HepG2 (cell line): Measurements from ENCODE around the gene ST8SIA6. TPM values are rescaled to one million over a fixed set of nuclear protein-coding genes. Genes with fewer than 3 reads are reported as not detected.

ENCODE experiments used
- ATAC-seq: fragments of 200-7000 bp; cut with Tn5 transposase; 3 replicates; pipeline ENCODE4 v1.9.1; 2020; ENCODE audit warnings: mild to moderate bottlenecking, moderate library complexity
- BruUV-seq: library from RNA; stranded (reverse); fragments of 400-500 nt; replicated peaks from 2 replicates; lab custom pipeline; 2021; lab: Mats Ljungman, UMichigan
- CTCF ChIA-PET: fragments of 300-600 bp; formaldehyde crosslinking; extraction: SDS; loops from one replicate; lab custom pipeline; 2021; ENCODE audit warnings: low total read pairs, inconsistent platforms, low intra/inter-chr PET ratio; lab: Yijun Ruan, JAX
- POLR2A ChIA-PET: fragments of 350-600 bp; sonication (Branson Sonifier 250); formaldehyde crosslinking; loops from one replicate; lab custom pipeline; 2020; ENCODE audit warnings: antibody characterized with exemption, inconsistent platforms; lab: Yijun Ruan, JAX
- DNase-seq: peaks from one replicate; pipeline ENCODE4 v3.0.0-alpha.2; 2015; ENCODE audit warnings: low spot score
- FAIRE-seq: peaks from 3 replicates; lab custom pipeline; 2011; peaks lifted over from hg19 to GRCh38; lab: Jason Lieb, UNC
- H2AFZ ChIP-seq: one replicate; pipeline ENCODE4 v1.6.1; 2011; ENCODE audit warnings: low read length, inconsistent platforms
- H3K27ac ChIP-seq: fragments of 300-600 bp; 3 replicates; pipeline ENCODE4 v1.8.0; 2011; ENCODE audit warnings: mixed run types, mild to moderate bottlenecking, mixed read lengths, low read length, inconsistent platforms; ENCODE audit not compliant: insufficient read depth; ENCODE audit errors: extremely low read length
- H3K27me3 ChIP-seq, 2 experiments: fragments of 200-600 bp in 1 of 2; 2 replicates in 1 of 2; 3 replicates in 1 of 2; pipeline versions ENCODE4 v1.6.0 to v1.8.0; 2011; ENCODE audit warnings: low read length in 2 of 2, mild to moderate bottlenecking in 2 of 2, moderate library complexity in 2 of 2, inconsistent platforms in 1 of 2; ENCODE audit not compliant: insufficient read depth in 2 of 2, control insufficient read depth in 1 of 2
- H3K36me3 ChIP-seq, 2 experiments: fragments of 200-600 bp in 1 of 2; replicated peaks in 1 of 2; 2 replicates in 1 of 2; 3 replicates in 1 of 2; pipeline versions ENCODE4 v1.5.1 to v1.8.0; 2011; ENCODE audit warnings: low read length in 2 of 2, inconsistent platforms in 1 of 2; ENCODE audit not compliant: insufficient read depth in 2 of 2, control insufficient read depth in 1 of 2
- H3K4me1 ChIP-seq: 2 replicates; pipeline ENCODE4 v1.5.1; 2012; ENCODE audit warnings: low read length, inconsistent platforms; ENCODE audit not compliant: insufficient read depth
- H3K4me2 ChIP-seq: 2 replicates; pipeline ENCODE4 v1.6.0; 2011; ENCODE audit warnings: low read depth, low read length, inconsistent platforms
- H3K4me3 ChIP-seq, 3 experiments: fragments of 200-600 bp in 1 of 3; sonication (generic), shearing (Covaris generic) in 1 of 3; replicated peaks in 1 of 3; 2 replicates each; pipeline ENCODE4 v1.5.1; 2011 to 2016; ENCODE audit warnings: low read length in 3 of 3, inconsistent platforms in 2 of 3, low read depth in 2 of 3, mild to moderate bottlenecking in 2 of 3, control low read depth in 1 of 3, mixed read lengths in 1 of 3; ENCODE audit not compliant: insufficient read depth in 1 of 3
- H3K79me2 ChIP-seq: one replicate; pipeline ENCODE4 v1.6.1; 2011; ENCODE audit warnings: low read length, inconsistent platforms; ENCODE audit not compliant: insufficient read depth
- H3K9ac ChIP-seq: 2 replicates; pipeline ENCODE4 v1.6.0; 2011; ENCODE audit warnings: mild to moderate bottlenecking, low read depth, low read length, inconsistent platforms; ENCODE audit not compliant: insufficient read depth
- H3K9me3 ChIP-seq: 2 replicates; pipeline ENCODE4 v1.5.1; 2012; ENCODE audit warnings: mild to moderate bottlenecking, low read length
- H4K20me1 ChIP-seq: 2 replicates; pipeline ENCODE4 v1.6.0; 2011; ENCODE audit warnings: inconsistent platforms, mild to moderate bottlenecking, low read length, moderate library complexity; ENCODE audit not compliant: insufficient read depth
- ATF6 ChIP-seq: sonication (generic); formaldehyde crosslinking; conservative IDR thresholded peaks from 2 replicates; pipeline ENCODE4 v1.4.0; 2020; ENCODE audit warnings: missing genetic modification reagents
- CEBPG ChIP-seq: IDR thresholded peaks from 2 replicates; pipeline ENCODE4 v1.6.1; 2016
- NFE2L2 ChIP-seq: fragments of 150-350 bp; IDR thresholded peaks from 2 replicates; pipeline ENCODE4 v1.6.1; 2014; ENCODE audit warnings: low read length
- PHF20 ChIP-seq: sonication (generic); formaldehyde crosslinking; IDR thresholded peaks from 2 replicates; pipeline ENCODE4 v1.5.0; 2020; ENCODE audit warnings: mild to moderate bottlenecking, missing genetic modification reagents
- SMAD9 ChIP-seq: sonication (generic); formaldehyde crosslinking; IDR thresholded peaks from 2 replicates; pipeline ENCODE4 v1.5.1; 2020; ENCODE audit warnings: mild to moderate bottlenecking, missing genetic modification reagents
- STAT6 ChIP-seq: sonication (generic); formaldehyde crosslinking; IDR thresholded peaks from 2 replicates; pipeline ENCODE4 v1.4.0; 2020; ENCODE audit warnings: missing genetic modification reagents, mild to moderate bottlenecking, borderline replicate concordance
- THYN1 ChIP-seq: sonication (generic); formaldehyde crosslinking; IDR thresholded peaks from 2 replicates; pipeline ENCODE4 v1.8.1; 2023; ENCODE audit warnings: low read depth, mild to moderate bottlenecking, moderate library complexity, missing genetic modification reagents, borderline replicate concordance
- U2AF2 ChIP-seq: fragments of 200-400 bp; formaldehyde crosslinking; IDR thresholded peaks from 2 replicates; pipeline ENCODE4 v1.6.1; 2017; ENCODE audit warnings: low read depth, mild to moderate bottlenecking, low read length
- ZNF337 ChIP-seq: sonication (generic); formaldehyde crosslinking; IDR thresholded peaks from 2 replicates; pipeline ENCODE4 v1.5.1; 2020; ENCODE audit warnings: missing genetic modification reagents, low read depth, mild to moderate bottlenecking, borderline replicate concordance
- ZNF441 ChIP-seq: sonication (generic); formaldehyde crosslinking; IDR thresholded peaks from 2 replicates; pipeline ENCODE4 v1.7.0; 2021; ENCODE audit warnings: missing genetic modification reagents, borderline replicate concordance
- ZNF563 ChIP-seq: sonication (generic); formaldehyde crosslinking; IDR thresholded peaks from 2 replicates; pipeline ENCODE4 v1.8.0; 2022; ENCODE audit warnings: mild to moderate bottlenecking, moderate library complexity, missing genetic modification reagents
- ZNF768 ChIP-seq: sonication (generic); formaldehyde crosslinking; IDR thresholded peaks from 2 replicates; pipeline ENCODE4 v1.4.0; 2020; ENCODE audit warnings: missing genetic modification reagents
- WGBS: methylation state at CpG from one replicate; pipeline ENCODE4 v1.1.6; 2017; ENCODE audit warnings: low lambda C conversion rate; 5-methylcytosine and 5-hydroxymethylcytosine counted together
- in situ Hi-C: cut with HindIII; loops from 2 replicates; pipeline ENCODE4 v1.10.0; 2017; ENCODE audit warnings: low pct_unique_long_range_greater_than_20kb; ENCODE audit not compliant: extremely low pct_ligation_motif_present
- intact Hi-C: fragments of 100-400 bp; cut with micrococcal nuclease; formaldehyde crosslinking; loops from one replicate; pipeline ENCODE4 v1.10.0; 2022; ENCODE audit not compliant: unreplicated experiment
- polyA plus RNA-seq, 8 experiments: library from polyadenylated mRNA; depleted of rRNA in 3 of 8; stranded (reverse) in 7 of 8; unstranded in 1 of 8; fragments of >200 nt; fragmentation: Illumina TruSeq in 4 of 8; extraction: Trizol in 4 of 8; gene quantifications; 2 replicates each; pipeline versions ENCODE4 v1.2.1 to v1.2.3, GENCODE V29; 2011 to 2016; ENCODE audit warnings: low read depth in 4 of 8, missing spikeins in 1 of 8, mixed read lengths in 1 of 8; ENCODE audit not compliant: insufficient read depth in 1 of 8
- total RNA-seq, 5 experiments: library from RNA; depleted of rRNA; stranded (reverse); fragments of >200 nt; fragmentation: Illumina TruSeq; extraction: Trizol; gene quantifications; 2 replicates each; pipeline ENCODE4 v1.2.3, GENCODE V29; 2016; ENCODE audit warnings: low read depth in 1 of 5

ST8SIA6 gene
- total and polyA plus RNA-seq, 2 of the 13 experiments (the other 11 are each of a cell fraction or from before 2014, with no cell fraction given) = not detected

GRCh38 chr10:17353568-17354300, 100.7 kb downstream of the ST8SIA6 start:
- no peak for TF ChIP-seq ZNF337
- DNase-seq (no peak), ATAC-seq (no peak), FAIRE-seq (no peak)
- Histone ChIP-seq H3K27me3 (no peaks in the 10 kb centered on the region), H3K9ac (no peak overlapping the region), H3K79me2 (no peaks in the 10 kb centered on the region), H3K27ac (no peak overlapping the region), H3K4me2 (no peak overlapping the region), H3K36me3 (no peaks in the 10 kb centered on the region), H4K20me1 (no peaks in the 10 kb centered on the region), H3K9me3 (no peaks in the 10 kb centered on the region), H2AFZ (no peak overlapping the region), H3K4me1 (no peaks in the 10 kb centered on the region), H3K4me3 (no peak overlapping the region)
- ChIA-PET CTCF (no interaction called here), POLR2A (no interaction called here)
- 9% methylated on average over 7 of the region's 7 CpGs for WGBS
- intact Hi-C loops (no loop called here), in situ Hi-C loops (no loop called here)
- no TSS peak for BruUV-seq

- CTCF ChIA-PET = no interaction called here
- TF ChIP-seq NFE2L2 (no peak), THYN1 (CRISPR knock-in tag) (no peak), U2AF2 (no peak), ZNF563 (CRISPR knock-in tag) (no peak), PHF20 (no peak), ZNF768 (no peak), ATF6 (CRISPR knock-in tag) (no peak), STAT6 (CRISPR knock-in tag) (no peak), SMAD9 (CRISPR knock-in tag) (no peak), CEBPG (CRISPR knock-in tag) (no peak), ZNF441 (CRISPR knock-in tag) (no peak)
- TF ChIP-seq, all 625 proteins: peak for 0
- ATAC-seq (no peak), DNase-seq (no peak), FAIRE-seq (no peak)
- no peak overlapping the region for H3K4me3 ChIP-seq
- POLR2A ChIA-PET = no interaction called here
- WGBS = 1% methylated on average over 2 of the region's 2 CpGs
- H3K9me3 ChIP-seq = no peaks in the 10 kb centered on the region
- in situ Hi-C loops (no loop called here), intact Hi-C loops (no loop called here)
- no peak overlapping the region for H3K27ac ChIP-seq
- no TSS peak for BruUV-seq
- H3K9ac ChIP-seq = no peak overlapping the region
- H2AFZ ChIP-seq = no peak overlapping the region
- no peaks in the 10 kb centered on the region for H3K4me1 ChIP-seq
- H3K27me3 ChIP-seq = no peaks in the 10 kb centered on the region
- no peaks in the 10 kb centered on the region for H3K36me3 ChIP-seq
- H3K4me2 ChIP-seq = no peak overlapping the region
- H4K20me1 ChIP-seq = no peaks in the 10 kb centered on the region
- no peaks in the 10 kb centered on the region for H3K79me2 ChIP-seq
These were observed 101.8 kb downstream of the ST8SIA6 start for GRCh38 chr10:17352583-17352982.
